H4 (cell line): ENCODE measurements around the gene GJD4. TPM values are rescaled to one million over a fixed set of nuclear protein-coding genes. Genes with fewer than 3 reads are reported as not detected.

ENCODE experiments used
- DNase-seq: peaks from one replicate; pipeline ENCODE4 v3.0.0-alpha.2; 2015; ENCODE audit warnings: low spot score
- total RNA-seq: library from RNA; depleted of rRNA; stranded (reverse); fragments of >200 nt; shearing (Covaris generic); gene quantifications from 2 replicates; pipeline ENCODE4 v1.2.3, GENCODE V29; 2014

Gene GJD4
- total RNA-seq, 1 experiment from 2014 or later: not detected

DNA sequence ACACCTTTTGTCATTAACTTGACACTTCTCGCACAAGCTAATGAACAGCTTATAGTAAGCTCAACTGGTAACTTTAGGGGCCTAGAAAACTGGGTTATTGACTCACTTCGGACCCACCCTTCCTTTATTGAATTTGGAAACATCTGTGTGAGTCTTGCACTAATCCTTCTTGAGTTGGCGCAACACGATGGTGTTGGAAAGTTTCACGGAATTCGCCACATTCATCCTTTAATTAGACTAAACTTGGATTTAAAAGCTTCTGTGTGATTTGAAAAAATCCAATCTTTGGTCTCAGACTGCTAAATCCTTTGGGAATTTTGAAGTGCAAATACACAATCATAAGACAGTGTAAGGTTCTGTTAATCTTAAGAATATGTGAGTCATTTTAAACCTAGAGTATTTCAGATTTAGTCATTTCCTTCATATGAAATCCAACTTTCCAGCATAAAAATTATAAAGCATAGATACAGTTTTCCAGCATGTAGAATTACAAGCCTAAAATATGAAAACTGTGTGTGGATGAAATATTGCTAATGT, 21.9 kb downstream of the GJD4 start:
- DNase-seq: no peak

- no peak for DNase-seq
These were observed 26.3 kb downstream of the GJD4 start for GRCh38 chr10:35631404-35631803.

DNA sequence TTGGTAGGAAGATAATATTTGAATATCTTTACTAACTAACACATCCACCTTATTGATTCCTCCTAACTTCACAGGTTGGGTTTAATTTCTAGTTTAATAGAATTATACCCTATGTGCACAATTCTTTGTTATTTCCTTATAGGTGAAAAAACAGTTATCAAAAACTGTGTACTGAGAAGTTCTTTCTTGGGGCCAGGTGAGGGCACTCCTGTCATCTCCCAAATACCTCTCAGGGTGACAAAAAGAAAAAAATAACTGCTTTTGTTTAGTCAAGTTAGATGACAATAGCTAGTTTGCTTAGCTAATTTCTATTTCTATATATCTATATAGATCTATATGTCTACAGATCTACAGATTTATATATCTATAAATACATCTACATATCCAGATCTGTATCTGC, 26.9 kb downstream of the GJD4 start:
- DNase-seq: no peak

- no peak for DNase-seq
These were observed 28.2 kb downstream of the GJD4 start for GRCh38 chr10:35633006-35633980.

- peak; percentile 60 for DNase-seq
These were observed 30.4 kb downstream of the GJD4 start for GRCh38 chr10:35635576-35635975.

GRCh38 chr10:35636956-35637355, 31.8 kb downstream of the GJD4 start:
- no peak for DNase-seq

DNA sequence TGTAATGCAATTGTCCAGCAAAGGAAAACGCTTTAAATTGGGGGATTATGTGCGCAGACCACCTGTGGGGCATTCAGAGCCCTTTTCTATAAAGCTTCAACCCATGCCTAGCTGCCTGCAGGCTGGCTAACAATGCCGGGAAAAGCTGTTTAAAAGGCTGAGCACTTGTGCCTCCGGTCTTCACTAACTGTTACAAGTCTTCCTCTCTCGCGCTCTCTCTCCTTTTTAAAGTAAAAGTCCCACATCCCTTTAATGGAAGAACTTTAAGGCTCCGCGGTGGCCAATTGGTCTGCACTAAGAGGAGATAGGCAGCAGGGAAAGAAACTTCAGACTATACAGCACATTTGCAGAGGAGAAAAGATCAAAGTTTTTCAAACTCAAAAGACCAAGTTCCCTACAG, 32.3 kb downstream of the GJD4 start:
- DNase-seq: no peak

- no peak for DNase-seq
These were observed 33.0 kb downstream of the GJD4 start for GRCh38 chr10:35638101-35638500.

GRCh38 chr10:35639021-35639727, 34.0 kb downstream of the GJD4 start:
- DNase-seq: no peak

- DNase-seq: peak; percentile 9
These were observed 34.7 kb downstream of the GJD4 start for GRCh38 chr10:35639728-35640401.

- DNase-seq: peak; percentile 25
These were observed 35.3 kb downstream of the GJD4 start for GRCh38 chr10:35640474-35640873.

- peak; percentile 75 for DNase-seq
These were observed 36.0 kb downstream of the GJD4 start for GRCh38 chr10:35640951-35641675.

GRCh38 chr10:35641676-35642034, 36.5 kb downstream of the GJD4 start:
- DNase-seq: no peak

DNA sequence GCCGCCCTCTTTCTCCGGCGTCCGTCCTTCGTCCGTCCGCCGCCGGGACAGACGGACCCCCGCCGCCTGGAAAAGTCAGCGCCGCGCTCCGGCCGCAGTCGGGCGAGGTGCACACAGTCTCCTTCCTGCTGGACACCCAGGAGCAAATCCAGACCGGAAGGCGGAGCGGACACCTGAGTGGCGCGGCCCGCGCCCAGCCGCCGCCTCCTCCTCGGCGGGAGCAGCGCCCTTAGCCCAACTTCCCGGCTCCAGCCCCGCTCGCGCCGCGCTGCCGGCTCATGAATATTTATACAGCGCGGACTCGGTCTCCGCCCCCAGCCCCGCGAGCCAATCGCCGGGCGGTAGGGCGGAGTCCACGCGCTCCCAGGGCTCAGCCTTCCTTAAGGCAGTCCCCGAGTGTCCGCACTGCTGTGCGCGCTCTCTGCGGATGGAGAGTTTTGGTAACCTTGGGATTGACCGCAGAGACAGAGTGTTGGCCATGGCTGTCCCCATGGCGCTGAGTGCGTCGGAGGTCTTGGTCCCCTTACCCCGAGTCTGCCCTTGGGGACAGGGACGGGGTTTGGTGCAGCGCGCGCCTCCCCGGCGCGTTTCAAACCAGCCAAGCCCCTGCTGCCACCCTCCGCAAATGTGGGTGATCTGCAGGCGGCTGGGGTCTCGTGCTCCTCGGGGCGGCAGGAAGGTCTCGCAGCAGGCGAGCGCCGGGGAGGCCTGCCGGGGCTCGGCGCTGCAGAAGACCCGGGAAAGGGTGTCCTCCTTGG, 37.1 kb downstream of the GJD4 start, which contains the start of gene FZD8:
TSS of gene FZD8 (minus strand) at position 262 of the 758 bp plus-strand sequence. CDS start 867 bp downstream, outside the sequence.
- peak; percentile 76 for DNase-seq

GRCh38 chr10:35642793-35643114, 37.6 kb downstream of the GJD4 start:
- DNase-seq: no peak

- DNase-seq: no peak
These were observed 38.3 kb downstream of the GJD4 start for GRCh38 chr10:35643151-35644049.

- no peak for DNase-seq
These were observed 39.2 kb downstream of the GJD4 start for GRCh38 chr10:35644050-35644950.

GRCh38 chr10:35650894-35651293, 45.8 kb downstream of the GJD4 start:
- no peak for DNase-seq

GRCh38 chr10:35652824-35653223, 47.7 kb downstream of the GJD4 start:
- DNase-seq: no peak
